PC-3 (cell line): ENCODE results near the gene TWNK. TPM values are rescaled to one million over a fixed set of nuclear protein-coding genes. Genes with fewer than 3 reads are reported as not detected.

ENCODE experiments used
- ATAC-seq: fragments of 200-7000 bp; cut with Tn5 transposase; 2 replicates; pipeline ENCODE4 v1.9.1; 2020; ENCODE audit warnings: mild to moderate bottlenecking, moderate library complexity
- BruUV-seq: library from RNA; stranded (reverse); fragments of 400-500 nt; replicated peaks from 2 replicates; lab custom pipeline; 2021; lab: Mats Ljungman, UMichigan
- CTCF ChIA-PET: fragments of 300-600 bp; sonication (Branson Sonifier 250); formaldehyde crosslinking; loops from one replicate; lab custom pipeline; 2022; ENCODE audit warnings: antibody characterized with exemption; lab: Charles Lee
- POLR2A ChIA-PET: fragments of 300-600 bp; sonication (Branson Sonifier 250); formaldehyde crosslinking; loops from one replicate; lab custom pipeline; 2022; ENCODE audit warnings: antibody characterized with exemption; ENCODE audit not compliant: unreplicated experiment; lab: Charles Lee
- DNase-seq: peaks from one replicate; pipeline ENCODE4 v3.0.0-alpha.2; 2015
- H2AFZ ChIP-seq: fragments of 300-600 bp; sonication (generic); 2 replicates; pipeline ENCODE4 v1.6.0; 2016; ENCODE audit warnings: antibody characterized with exemption, low read length
- H3F3A ChIP-seq: fragments of 300-600 bp; sonication (generic); one replicate; pipeline ENCODE4 v1.6.0; 2017; ENCODE audit warnings: antibody characterized with exemption, low read length, control low read depth, mild to moderate bottlenecking; ENCODE audit not compliant: unreplicated experiment
- H3K27ac ChIP-seq: fragments of 300-600 bp; sonication (generic); 2 replicates; pipeline ENCODE4 v1.5.1; 2016; ENCODE audit warnings: mild to moderate bottlenecking, low read length
- H3K27me3 ChIP-seq: fragments of 300-600 bp; sonication (generic); 2 replicates; pipeline ENCODE4 v1.6.1; 2016; ENCODE audit warnings: low read length, mixed read lengths
- H3K36me3 ChIP-seq: fragments of 300-600 bp; sonication (generic); 2 replicates; pipeline ENCODE4 v1.6.1; 2016; ENCODE audit warnings: low read depth, mixed run types, low read length, mixed read lengths
- H3K4me1 ChIP-seq: fragments of 300-600 bp; sonication (generic); 2 replicates; pipeline ENCODE4 v1.5.1; 2016; ENCODE audit warnings: low read length; ENCODE audit not compliant: insufficient read depth
- H3K4me2 ChIP-seq: fragments of 300-600 bp; sonication (generic); 2 replicates; pipeline ENCODE4 v1.6.0; 2016; ENCODE audit warnings: low read length
- H3K4me3 ChIP-seq: fragments of 300-600 bp; sonication (generic); 2 replicates; pipeline ENCODE4 v1.5.1; 2016; ENCODE audit warnings: mild to moderate bottlenecking, low read length, mixed read lengths
- H3K79me2 ChIP-seq: fragments of 300-600 bp; sonication (generic); 2 replicates; pipeline ENCODE4 v1.6.1; 2017; ENCODE audit warnings: low read length, mixed read lengths
- H3K9ac ChIP-seq: fragments of 300-600 bp; sonication (generic); 2 replicates; pipeline ENCODE4 v1.6.0; 2016; ENCODE audit warnings: mild to moderate bottlenecking, low read length
- H3K9me2 ChIP-seq: fragments of 300-600 bp; sonication (generic); replicated peaks from 2 replicates; pipeline ENCODE4 v1.6.1; 2016; ENCODE audit warnings: mixed run types, low read length, mixed read lengths
- H3K9me3 ChIP-seq: fragments of 300-600 bp; sonication (generic); 2 replicates; pipeline ENCODE4 v1.6.1; 2016; ENCODE audit warnings: low read length, mixed read lengths
- H4K20me1 ChIP-seq: fragments of 300-600 bp; sonication (generic); 2 replicates; pipeline ENCODE4 v1.6.1; 2016; ENCODE audit warnings: low read length, mixed read lengths
- CTCF ChIP-seq: fragments of 300-600 bp; sonication (generic); conservative IDR thresholded peaks from 2 replicates; pipeline ENCODE4 v1.5.1; 2017; ENCODE audit warnings: antibody characterized with exemption, low read depth, mild to moderate bottlenecking, low read length
- EZH2 ChIP-seq: fragments of 300-600 bp; sonication (generic); IDR thresholded peaks from one replicate; pipeline ENCODE4 v1.6.1; 2017; ENCODE audit warnings: antibody characterized with exemption, mild to moderate bottlenecking, low read length; ENCODE audit not compliant: unreplicated experiment
- EZH2phosphoT487 ChIP-seq: fragments of 300-600 bp; sonication (generic); IDR thresholded peaks from 2 replicates; pipeline ENCODE4 v1.6.1; 2018; ENCODE audit warnings: mild to moderate bottlenecking, antibody characterized with exemption, low read length, borderline replicate concordance
- intact Hi-C: fragments of 100-400 bp; cut with micrococcal nuclease; formaldehyde crosslinking; loops from 2 replicates; pipeline ENCODE4 v1.9.0; 2023
- total RNA-seq: library from RNA; depleted of rRNA; stranded (reverse); fragments of >200 nt; gene quantifications from 2 replicates; pipeline ENCODE4 v1.2.3, GENCODE V29; 2014

The TWNK gene
- total RNA-seq, 1 experiment from 2014 or later: 7.5 TPM

GRCh38 chr10:101013365-101013825 lies 26.1 kb downstream of the TWNK start:
- BruUV-seq: no TSS peak
- TF ChIP-seq EZH2phosphoT487 (no peak), EZH2 (no peak), CTCF (no peak)
- H3K27ac ChIP-seq: peak overlapping the region; percentile 29; the same call in 1 of the 2 replicates
- no peaks in the 10 kb centered on the region for H3K9me2 ChIP-seq
- CTCF ChIA-PET: no interaction called here
- peaks cover 29% of the 10 kb centered on the region for H3K4me1 ChIP-seq
- no peak overlapping the region for H3K9ac ChIP-seq
- no peaks in the 10 kb centered on the region for H3F3A ChIP-seq
- no peaks in the 10 kb centered on the region for H3K9me3 ChIP-seq
- peak overlapping the region; percentile 38; the same call in 1 of the 2 replicates for H2AFZ ChIP-seq
- POLR2A ChIA-PET: no interaction called here
- H4K20me1 ChIP-seq: no peaks in the 10 kb centered on the region
- no peaks in the 10 kb centered on the region for H3K79me2 ChIP-seq
- ATAC-seq: no peak
- H3K36me3 ChIP-seq: no peaks in the 10 kb centered on the region
- intact Hi-C loops: loop anchor here (1.0 kb wide), 1 partner anchor 15 kb away; no protein-coding TSS in a partner anchor
- no peak for DNase-seq
- H3K4me2 ChIP-seq: peak overlapping the region; percentile 33
- H3K27me3 ChIP-seq: no peaks in the 10 kb centered on the region
- H3K4me3 ChIP-seq: no peak overlapping the region

DNA sequence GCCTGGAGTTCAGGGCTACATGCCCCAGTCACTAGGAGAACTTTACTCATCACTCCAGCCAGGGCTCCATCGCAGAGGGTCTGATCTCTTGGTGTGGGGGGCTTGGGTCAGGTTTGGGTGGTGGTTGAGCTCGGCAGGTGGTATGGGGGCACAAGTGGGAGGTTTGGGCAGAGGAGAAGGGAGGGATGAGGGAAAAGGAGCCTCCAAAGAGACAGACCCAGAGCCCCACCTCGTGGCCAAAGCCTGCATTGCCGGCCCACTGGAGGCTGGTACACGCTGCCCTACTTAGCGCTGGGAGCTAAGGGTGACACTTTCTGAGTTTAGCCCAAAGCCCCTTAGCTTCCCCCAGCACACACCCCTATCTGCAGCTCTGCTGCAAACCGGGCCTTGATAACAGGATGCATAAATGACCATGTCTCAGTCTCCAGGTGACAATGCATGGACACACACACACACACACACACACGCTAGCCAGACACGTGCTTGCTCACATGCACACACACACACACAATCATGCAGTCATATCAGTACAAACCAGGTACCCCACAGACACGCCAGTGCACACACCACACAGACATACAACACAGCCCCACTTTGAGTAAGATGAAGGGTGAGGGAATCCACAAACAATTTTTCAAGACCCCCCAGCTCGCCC lies 27.0 kb downstream of the TWNK start:
- peak; percentile 78 for DNase-seq
- H3K27me3 ChIP-seq: no peaks in the 10 kb centered on the region
- H3K4me1 ChIP-seq: peaks cover 29% of the 10 kb centered on the region
- H3K79me2 ChIP-seq: no peaks in the 10 kb centered on the region
- H3F3A ChIP-seq: no peaks in the 10 kb centered on the region
- BruUV-seq: no TSS peak
- H4K20me1 ChIP-seq: no peaks in the 10 kb centered on the region
- no peak overlapping the region for H3K9ac ChIP-seq
- no peaks in the 10 kb centered on the region for H3K9me3 ChIP-seq
- no peaks in the 10 kb centered on the region for H3K9me2 ChIP-seq
- no peak overlapping the region for H2AFZ ChIP-seq
- no peak overlapping the region for H3K4me3 ChIP-seq
- 0 out of 2 replicates have a peak overlapping the region, but pooled peaks have one; percentile 16 for H3K4me2 ChIP-seq
- ChIA-PET CTCF (interaction anchor here (1.0 to 1.8 kb wide), 3 partner anchors 10 to 36 kb away, joined by 5 to 15 read pairs (median 5); no protein-coding TSS in a partner anchor), POLR2A (interaction anchor here (1.2 kb wide), 1 partner anchor 17 kb away, joined by 13 read pairs; the partner anchor contains the start of genes PDZD7 and SFXN3)
- TF ChIP-seq CTCF: peak; percentile 81
- no peak for TF ChIP-seq EZH2phosphoT487
- no peak for TF ChIP-seq EZH2
- H3K36me3 ChIP-seq: no peaks in the 10 kb centered on the region
- no peak overlapping the region for H3K27ac ChIP-seq
- intact Hi-C loops: loop anchor here (1.0 kb wide), 1 partner anchor 20 kb away; no protein-coding TSS in a partner anchor
- peak; percentile 40 for ATAC-seq
